Thyroid gland (tissue), 4 donors: ENCODE measurements around the gene REV3L. TPM values are rescaled to one million over a fixed set of nuclear protein-coding genes. Genes with fewer than 3 reads are reported as not detected.
A peak's percentile ranks its signal among the peaks of the same experiment; 100 is the strongest.

Experiments
- DNase-seq, 2 donors: peaks; one replicate each; pipeline ENCODE4 v3.0.0-alpha.2; 2019
- H3K27ac ChIP-seq, 3 donors: fragments of 200-600 bp; sonication (generic); 1 replicate in 2 of 3; 2 replicates in 1 of 3; pipeline ENCODE4 v1.5.1; 2016 to 2019; ENCODE audit warnings: mild to moderate bottlenecking in 1 of 3, moderate library complexity in 1 of 3
- H3K27me3 ChIP-seq: fragments of 200-600 bp; sonication (generic); one replicate; pipeline ENCODE4 v1.5.1; 2019
- H3K36me3 ChIP-seq, 2 donors: fragments of 200-600 bp; sonication (generic); one replicate each; pipeline ENCODE4 v1.5.1; 2016 to 2019
- H3K4me1 ChIP-seq, 2 donors: fragments of 200-600 bp; sonication (generic); one replicate each; pipeline ENCODE4 v1.5.1; 2017 to 2019
- H3K4me3 ChIP-seq, 3 donors: fragments of 200-600 bp; sonication (generic); replicated peaks in 1 of 3; 1 replicate in 2 of 3; 2 replicates in 1 of 3; pipeline ENCODE4 v1.5.1; 2016; ENCODE audit warnings: mild to moderate bottlenecking in 1 of 3
- H3K9me3 ChIP-seq: fragments of 200-600 bp; sonication (generic); one replicate; pipeline ENCODE4 v1.5.1; 2017
- CTCF ChIP-seq, 6 experiments: fragments of 200-600 bp in 3 of 6; fragments of 450-650 bp in 3 of 6; sonication (generic) in 3 of 6; IDR thresholded peaks; one replicate each; pipeline ENCODE4 v1.5.1; 2016 to 2019; ENCODE audit warnings: antibody characterized with exemption in 6 of 6, mild to moderate bottlenecking in 2 of 6, inconsistent platforms in 1 of 6, moderate library complexity in 1 of 6
- POLR2A ChIP-seq, 2 donors: fragments of 450-650 bp; IDR thresholded peaks; one replicate each; pipeline ENCODE4 v1.6.1; 2017; ENCODE audit warnings: antibody characterized with exemption in 2 of 2, mild to moderate bottlenecking in 2 of 2, moderate library complexity in 1 of 2
- WGBS, 2 donors: methylation state at CpG; one replicate each; pipeline ENCODE4 v1.1.5; 2017; 5-methylcytosine and 5-hydroxymethylcytosine counted together
- intact Hi-C: fragments of 100-400 bp; cut with DNase I; formaldehyde crosslinking; loops from one replicate; pipeline ENCODE4 v1.15.1; 2023
- total RNA-seq, 4 donors: library from RNA; depleted of rRNA; stranded (reverse); fragments of >200 nt; gene quantifications; one replicate each; pipeline ENCODE4 v1.2.3, GENCODE V29; 2016

REV3L gene
- total RNA-seq, result 10 to 100 TPM; 38.2 to 73.5 (median 60.0) TPM

GRCh38 chr6:111482959-111483735 is at the start of gene REV3L:
TSS of gene REV3L (minus strand) at chr6:111483218. CDS start at chr6:111482888, 330 bp downstream.
- intact Hi-C loops, result loop anchor here (5.0 to 10.0 kb wide), 2 partner anchors 69 to 122 kb away; partner anchors contain the start of gene TRAF3IP2
- Histone ChIP-seq H3K27me3 (no peaks in the 10 kb centered on the region), H3K36me3 (no peaks in the 10 kb centered on the region), H3K27ac (peak within 1 kb of the TSS; percentile 98 to 99 (median 99)), H3K9me3 (no peaks in the 10 kb centered on the region), H3K4me3 (peak within 1 kb of the TSS; percentile 86 to 99 (median 92)), H3K4me1 (peaks cover 23 to 30% of the 10 kb centered on the region in 2 donors)
- TF ChIP-seq POLR2A (IDR thresholded peaks at IDR 0.05) (peak; percentile 30 to 75), CTCF (IDR thresholded peaks at IDR 0.05) (peak in 1 of 6 experiments; percentile 7)
- peak; percentile 87 to 88 for DNase-seq
- WGBS, 2 donors, result 0 to 3% methylated on average over 2 to 40 of the region's 84 CpGs

GRCh38 chr6:111531185-111531584 is 48.2 kb upstream of the REV3L start:
- 82% methylated on average over 5 of the region's 5 CpGs for WGBS, 2 donors
- Histone ChIP-seq H3K4me1 (peaks cover 3 to 5% of the 10 kb centered on the region in 2 donors), H3K4me3 (no peak overlapping the region), H3K27me3 (no peaks in the 10 kb centered on the region), H3K9me3 (no peaks in the 10 kb centered on the region), H3K36me3 (no peaks in the 10 kb centered on the region), H3K27ac (no peak overlapping the region)
- intact Hi-C loops, result no loop called here
- TF ChIP-seq CTCF (IDR thresholded peaks at IDR 0.05) (no peak), POLR2A (IDR thresholded peaks at IDR 0.05) (no peak)
- DNase-seq, result no peak

GRCh38 chr6:111530667-111531066 is 47.6 kb upstream of the REV3L start:
- intact Hi-C loops, result no loop called here

GRCh38 chr6:111530218-111530617 is 47.2 kb upstream of the REV3L start:
- Histone ChIP-seq H3K4me3 (no peak overlapping the region), H3K27ac (no peak overlapping the region), H3K4me1 (peaks cover 3 to 5% of the 10 kb centered on the region in 2 donors), H3K9me3 (no peaks in the 10 kb centered on the region), H3K36me3 (no peaks in the 10 kb centered on the region), H3K27me3 (no peaks in the 10 kb centered on the region)
- WGBS, 2 donors, result 89 to 95% methylated on average over 2 of the region's 2 CpGs
- TF ChIP-seq CTCF (IDR thresholded peaks at IDR 0.05) (no peak), POLR2A (IDR thresholded peaks at IDR 0.05) (no peak)
- no peak for DNase-seq
- intact Hi-C loops, result no loop called here

More at GRCh38 chr6:111530667-111531066, 47.6 kb upstream of the REV3L start:
- H3K9me3 ChIP-seq, result no peaks in the 10 kb centered on the region
- no peaks in the 10 kb centered on the region for H3K27me3 ChIP-seq
- H3K36me3 ChIP-seq, result no peaks in the 10 kb centered on the region
- TF ChIP-seq POLR2A (IDR thresholded peaks at IDR 0.05) (no peak), CTCF (IDR thresholded peaks at IDR 0.05) (no peak)
- H3K4me1 ChIP-seq, result peaks cover 3 to 5% of the 10 kb centered on the region in 2 donors
- 96 to 98% methylated on average over 8 of the region's 8 CpGs for WGBS, 2 donors
- no peak overlapping the region for H3K27ac ChIP-seq
- no peak for DNase-seq
- H3K4me3 ChIP-seq, result no peak overlapping the region

- intact Hi-C loops, result no loop called here
- TF ChIP-seq POLR2A (IDR thresholded peaks at IDR 0.05) (no peak), CTCF (IDR thresholded peaks at IDR 0.05) (no peak)
- H3K27ac ChIP-seq, result no peak overlapping the region
- H3K36me3 ChIP-seq, result no peaks in the 10 kb centered on the region
- no peak for DNase-seq
- H3K27me3 ChIP-seq, result no peaks in the 10 kb centered on the region
- H3K4me3 ChIP-seq, result no peak overlapping the region
- H3K9me3 ChIP-seq, result no peaks in the 10 kb centered on the region
- H3K4me1 ChIP-seq, result no peaks in the 10 kb centered on the region
Measured at GRCh38 chr6:111527367-111527766, 44.3 kb upstream of the REV3L start.
